ENCODE data around the gene PIM2. TPM values are rescaled to one million over a fixed set of nuclear protein-coding genes. Genes with fewer than 3 reads are reported as not detected.

PIM2 gene
- total and polyA plus RNA-seq, 9 of the 15 experiments (the other 6 are each of a cell fraction or from before 2014, with no cell fraction given): 67.6 to 191 (median 108) TPM

DNA sequence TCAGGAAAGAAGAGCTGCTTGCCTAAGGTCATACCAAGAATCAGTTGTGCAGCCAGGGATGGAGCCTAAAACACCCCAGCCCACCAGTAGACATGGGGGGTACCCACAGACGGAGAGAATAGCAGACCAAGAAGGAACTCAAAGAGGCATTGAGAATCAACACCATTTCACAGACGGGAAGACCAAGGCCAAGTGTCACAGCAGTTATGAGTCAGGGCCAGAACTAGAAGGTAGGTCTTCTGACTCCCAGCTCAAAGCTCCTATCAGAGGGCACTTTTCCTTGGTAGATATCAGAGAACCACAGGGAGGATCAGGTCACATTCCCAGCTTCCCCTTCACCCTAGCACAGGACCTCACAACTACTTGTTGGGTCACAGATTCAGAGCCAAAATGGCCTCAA is 24.1 kb upstream of the PIM2 start (continued):
- TF ChIP-seq, protein P1, sequence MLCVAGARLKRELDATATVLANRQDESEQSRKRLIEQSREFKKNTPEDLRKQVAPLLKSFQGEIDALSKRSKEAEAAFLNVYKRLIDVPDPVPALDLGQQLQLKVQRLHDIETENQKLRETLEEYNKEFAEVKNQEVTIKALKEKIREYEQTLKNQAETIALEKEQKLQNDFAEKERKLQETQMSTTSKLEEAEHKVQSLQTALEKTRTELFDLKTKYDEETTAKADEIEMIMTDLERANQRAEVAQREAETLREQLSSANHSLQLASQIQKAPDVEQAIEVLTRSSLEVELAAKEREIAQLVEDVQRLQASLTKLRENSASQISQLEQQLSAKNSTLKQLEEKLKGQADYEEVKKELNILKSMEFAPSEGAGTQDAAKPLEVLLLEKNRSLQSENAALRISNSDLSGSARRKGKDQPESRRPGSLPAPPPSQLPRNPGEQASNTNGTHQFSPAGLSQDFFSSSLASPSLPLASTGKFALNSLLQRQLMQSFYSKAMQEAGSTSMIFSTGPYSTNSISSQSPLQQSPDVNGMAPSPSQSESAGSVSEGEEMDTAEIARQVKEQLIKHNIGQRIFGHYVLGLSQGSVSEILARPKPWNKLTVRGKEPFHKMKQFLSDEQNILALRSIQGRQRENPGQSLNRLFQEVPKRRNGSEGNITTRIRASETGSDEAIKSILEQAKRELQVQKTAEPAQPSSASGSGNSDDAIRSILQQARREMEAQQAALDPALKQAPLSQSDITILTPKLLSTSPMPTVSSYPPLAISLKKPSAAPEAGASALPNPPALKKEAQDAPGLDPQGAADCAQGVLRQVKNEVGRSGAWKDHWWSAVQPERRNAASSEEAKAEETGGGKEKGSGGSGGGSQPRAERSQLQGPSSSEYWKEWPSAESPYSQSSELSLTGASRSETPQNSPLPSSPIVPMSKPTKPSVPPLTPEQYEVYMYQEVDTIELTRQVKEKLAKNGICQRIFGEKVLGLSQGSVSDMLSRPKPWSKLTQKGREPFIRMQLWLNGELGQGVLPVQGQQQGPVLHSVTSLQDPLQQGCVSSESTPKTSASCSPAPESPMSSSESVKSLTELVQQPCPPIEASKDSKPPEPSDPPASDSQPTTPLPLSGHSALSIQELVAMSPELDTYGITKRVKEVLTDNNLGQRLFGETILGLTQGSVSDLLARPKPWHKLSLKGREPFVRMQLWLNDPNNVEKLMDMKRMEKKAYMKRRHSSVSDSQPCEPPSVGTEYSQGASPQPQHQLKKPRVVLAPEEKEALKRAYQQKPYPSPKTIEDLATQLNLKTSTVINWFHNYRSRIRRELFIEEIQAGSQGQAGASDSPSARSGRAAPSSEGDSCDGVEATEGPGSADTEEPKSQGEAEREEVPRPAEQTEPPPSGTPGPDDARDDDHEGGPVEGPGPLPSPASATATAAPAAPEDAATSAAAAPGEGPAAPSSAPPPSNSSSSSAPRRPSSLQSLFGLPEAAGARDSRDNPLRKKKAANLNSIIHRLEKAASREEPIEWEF (CRISPR knock-in tag; IDR thresholded peaks at IDR 0.05): no peak
- TF ChIP-seq RCOR1 (IDR thresholded peaks at IDR 0.05; ENCODE audit: borderline replicate concordance in 1 of 2, low read depth in 2 of 2, low read length in 2 of 2) (peak in 1 of 2 experiments; percentile 60; a peak in 1 of 4 replicates), KDM1A (IDR thresholded peaks at IDR 0.05) (peak; percentile 70 to 88), ESRRA (IDR thresholded peaks at IDR 0.05; ENCODE audit: borderline replicate concordance, low read depth) (peak; percentile 38; the same call in 1 of the 2 replicates)

Data from K562 (cell line).